ENCODE results near the gene CTCF. TPM values are rescaled to one million over a fixed set of nuclear protein-coding genes. Genes with fewer than 3 reads are reported as not detected.

CTCF gene
- total and polyA plus RNA-seq, 10 of the 15 experiments (the other 5 are each of a cell fraction or from before 2014, with no cell fraction given), result 9.1 to 55.0 (median 41.8) TPM

GRCh38 chr16:67661886-67662652, 99.7 kb downstream of the CTCF start:
- Histone ChIP-seq H3K27ac (ENCODE audit: control insufficient read depth, insufficient read depth) (no peak overlapping the region), H3K4me2 (ENCODE audit: control insufficient read depth, insufficient read depth) (peak overlapping the region; percentile 78; the same call in 1 of the 2 replicates), H3K4me1 (ENCODE audit: control insufficient read depth, insufficient read depth, low read length) (peaks cover 13% of the 10 kb centered on the region), H3K36me3 (ENCODE audit: control insufficient read depth in 2 of 2, insufficient read depth in 2 of 2, low read length in 1 of 2) (peaks cover 9 to 10% of the 10 kb centered on the region in 2 experiments; a peak in 3 of 4 replicates), H2AFZ (ENCODE audit: control insufficient read depth, low read depth, low read length) (no peak overlapping the region), H3K79me2 (ENCODE audit: control insufficient read depth, insufficient read depth, low read length) (peaks cover 12% of the 10 kb centered on the region), H4K20me1 (ENCODE audit: control insufficient read depth, insufficient read depth) (no peaks in the 10 kb centered on the region), H3K4me3 (no peak overlapping the region), H3K27me3 (replicated peaks in 1 of 2; ENCODE audit: control insufficient read depth in 2 of 2, insufficient read depth in 2 of 2, low read length in 1 of 2) (no peaks in the 10 kb centered on the region), H3K9me3 (replicated peaks; ENCODE audit: control insufficient read depth, insufficient read depth, low read length) (no peaks in the 10 kb centered on the region), H3K9ac (ENCODE audit: control insufficient read depth, insufficient read depth, low read length) (no peak overlapping the region)
- WGBS (ENCODE audit: insufficient coverage, insufficient replicate concordance, low lambda C conversion rate, missing lambda C conversion rate), result 97% methylated on average over 34 of the region's 34 CpGs
- intact Hi-C loops (cut with micrococcal nuclease; ENCODE audit: unreplicated experiment) (loop anchor here (5.0 kb wide), 1 partner anchor 505 kb away; the partner anchor contains the start of genes FBXL8 and TRADD), in situ Hi-C loops (cut with MboI) (no loop called here)
- no TSS peak for BruUV-seq (replicated peaks)
- FAIRE-seq (no peak), DNase-seq (ENCODE audit: low read depth, low spot score) (no peak), ATAC-seq (no peak)
- ChIA-PET CTCF (interaction anchor here (1.4 to 11.9 kb wide), 3 partner anchors 17 to 144 kb away, joined by 5 to 196 read pairs (median 12); partner anchors contain the start of genes CARMIL2 and CTCF), SMC1A (ENCODE audit: uncharacterized antibody, unreplicated experiment) (interaction anchor here (1.0 to 1.4 kb wide), 2 partner anchors 18 to 154 kb away, joined by 3 read pairs; partner anchors contain the start of gene CARMIL2), RAD21 (ENCODE audit: unreplicated experiment) (interaction anchor here (0.7 kb wide), 1 partner anchor 17 kb away, joined by 4 read pairs; the partner anchor contains the start of gene CARMIL2), POLR2A (no interaction called here)
- TF ChIP-seq DPF2 (IDR thresholded peaks at IDR 0.05) (no peak), GATAD2B (conservative IDR thresholded peaks at IDR 0.05; ENCODE audit: low read depth) (no peak), EGR1 (IDR thresholded peaks at IDR 0.05; ENCODE audit: borderline replicate concordance in 1 of 2, low read depth in 2 of 2, low read length in 2 of 2) (no peak), RAD21 (IDR thresholded peaks at IDR 0.05; ENCODE audit: insufficient read depth, low read depth, low read length) (no peak), MAX (IDR thresholded peaks at IDR 0.05; ENCODE audit: low read depth, low read length) (no peak), ETV6 (conservative IDR thresholded peaks at IDR 0.05 in 1 of 2, IDR thresholded peaks at IDR 0.05 in 1 of 2; ENCODE audit: borderline replicate concordance in 1 of 2, low read depth in 1 of 2) (no peak)
